Measurements from ENCODE around the gene NHSL1. TPM values are rescaled to one million over a fixed set of nuclear protein-coding genes. Genes with fewer than 3 reads are reported as not detected.

The NHSL1 gene
- total and polyA plus RNA-seq, 9 of the 15 experiments (the other 6 are each of a cell fraction or from before 2014, with no cell fraction given): 0.09 to 0.20 TPM; not detected in 7

- intact Hi-C loops (cut with micrococcal nuclease): no loop called here
- no peak overlapping the region for H3K4me3 ChIP-seq
- H3K9me3 ChIP-seq (replicated peaks; ENCODE audit: control insufficient read depth, insufficient read depth, low read depth, low read length): no peaks in the 10 kb centered on the region
- no peak for DNase-seq (ENCODE audit: extremely low read depth in 1 of 4, low spot score in 3 of 4)
- in situ Hi-C loops (cut with MboI): no loop called here
- no peaks in the 10 kb centered on the region for H3K79me2 ChIP-seq (ENCODE audit: control insufficient read depth, insufficient read depth, low read length)
- H3K4me1 ChIP-seq (replicated peaks in 1 of 2; ENCODE audit: control insufficient read depth in 2 of 2, insufficient read depth in 2 of 2, low read length in 2 of 2): peaks cover 0 to 5% of the 10 kb centered on the region in 2 experiments; a peak in 2 of 5 replicates
- no peak for FAIRE-seq
- H2AFZ ChIP-seq (ENCODE audit: low read depth, low read length): no peak overlapping the region
- no peak overlapping the region for H3K9ac ChIP-seq (ENCODE audit: insufficient read depth in 1 of 2, low read depth in 2 of 2, low read length in 2 of 2)
- POLR2A ChIA-PET: interaction anchor here (1.0 kb wide), 1 partner anchor 8 kb away, joined by 4 read pairs; no protein-coding TSS in a partner anchor
- no peaks in the 10 kb centered on the region for H4K20me1 ChIP-seq (replicated peaks; ENCODE audit: control insufficient read depth, insufficient read depth, low read length)
- CTCF ChIA-PET (ENCODE audit: low intra/inter-chr PET ratio): interaction anchor here (0.5 kb wide), 1 partner anchor 50 kb away, joined by 4 read pairs; no protein-coding TSS in a partner anchor
- H3K9me1 ChIP-seq (ENCODE audit: control insufficient read depth, insufficient read depth, low read length): no peaks in the 10 kb centered on the region
- no peak overlapping the region for H3K27ac ChIP-seq (ENCODE audit: extremely low read depth, low read depth, low read length)
- ATAC-seq: no peak
- TF ChIP-seq SIRT6 (IDR thresholded peaks at IDR 0.05; ENCODE audit: low read depth, low read length): no peak
- TF ChIP-seq GTF2F1 (IDR thresholded peaks at IDR 0.05; ENCODE audit: low read depth, low read length): no peak
- 0% methylated on average over 9 of the region's 9 CpGs for WGBS (ENCODE audit: insufficient coverage, low coverage, missing lambda C conversion rate)
- H3K36me3 ChIP-seq (ENCODE audit: control insufficient read depth, insufficient read depth, low read length): no peaks in the 10 kb centered on the region
- no peak overlapping the region for H3K4me2 ChIP-seq (ENCODE audit: insufficient read depth, low read length)
- H3K27me3 ChIP-seq (ENCODE audit: control insufficient read depth in 2 of 2, insufficient read depth in 2 of 2, low read length in 2 of 2): peaks cover 17 to 32% of the 10 kb centered on the region in 2 experiments; a peak in 4 of 5 replicates
- no TSS peak for BruUV-seq (replicated peaks)
Measured at GRCh38 chr6:138468320-138469015, 30.8 kb downstream of the NHSL1 start.

- Histone ChIP-seq H3K4me1 (replicated peaks in 1 of 2; ENCODE audit: control insufficient read depth in 2 of 2, insufficient read depth in 2 of 2, low read length in 2 of 2) (peaks cover 0 to 5% of the 10 kb centered on the region in 2 experiments; a peak in 2 of 5 replicates), H3K27ac (ENCODE audit: extremely low read depth, low read depth, low read length) (no peak overlapping the region), H3K9me1 (ENCODE audit: control insufficient read depth, insufficient read depth, low read length) (no peaks in the 10 kb centered on the region), H4K20me1 (replicated peaks; ENCODE audit: control insufficient read depth, insufficient read depth, low read length) (no peaks in the 10 kb centered on the region), H3K27me3 (ENCODE audit: control insufficient read depth in 2 of 2, insufficient read depth in 2 of 2, low read length in 2 of 2) (peaks cover 20 to 32% of the 10 kb centered on the region in 2 experiments; a peak in 4 of 5 replicates), H3K9me3 (replicated peaks; ENCODE audit: control insufficient read depth, insufficient read depth, low read depth, low read length) (no peaks in the 10 kb centered on the region), H3K79me2 (ENCODE audit: control insufficient read depth, insufficient read depth, low read length) (no peaks in the 10 kb centered on the region), H3K4me2 (ENCODE audit: insufficient read depth, low read length) (no peak overlapping the region), H3K4me3 (no peak overlapping the region), H3K36me3 (ENCODE audit: control insufficient read depth, insufficient read depth, low read length) (no peaks in the 10 kb centered on the region), H3K9ac (ENCODE audit: insufficient read depth in 1 of 2, low read depth in 2 of 2, low read length in 2 of 2) (no peak overlapping the region), H2AFZ (ENCODE audit: low read depth, low read length) (no peak overlapping the region)
- intact Hi-C loops (cut with micrococcal nuclease): no loop called here
- ATAC-seq: no peak
- in situ Hi-C loops (cut with MboI): no loop called here
- DNase-seq (ENCODE audit: extremely low read depth in 1 of 4, low spot score in 3 of 4): no peak
- POLR2A ChIA-PET: interaction anchor here (0.6 kb wide), 1 partner anchor 11 kb away, joined by 3 read pairs; no protein-coding TSS in a partner anchor
- no TSS peak for BruUV-seq (replicated peaks)
- no peak for FAIRE-seq
- CTCF ChIA-PET (ENCODE audit: low intra/inter-chr PET ratio): interaction anchor here (0.5 kb wide), 1 partner anchor 51 kb away, joined by 4 read pairs; no protein-coding TSS in a partner anchor
- TF ChIP-seq AFF1 (IDR thresholded peaks at IDR 0.05; ENCODE audit: low read depth in 1 of 2, partially characterized antibody in 2 of 2) (no peak), CC2D1A (IDR thresholded peaks at IDR 0.05) (no peak), FOXK2 (conservative IDR thresholded peaks at IDR 0.05 in 1 of 2, IDR thresholded peaks at IDR 0.05 in 1 of 2; ENCODE audit: low read depth in 2 of 2) (no peak), KAT2B (IDR thresholded peaks at IDR 0.05; ENCODE audit: low read depth, low read length) (no peak), POLR3A (IDR thresholded peaks at IDR 0.05; ENCODE audit: borderline replicate concordance, extremely low read depth, insufficient read depth, insufficient read length) (no peak), ZNF583 (CRISPR knock-in tag; IDR thresholded peaks at IDR 0.05) (no peak), NBN (IDR thresholded peaks at IDR 0.05; ENCODE audit: low read depth) (no peak), ZNF3 (CRISPR knock-in tag; IDR thresholded peaks at IDR 0.05) (no peak), SNAPC5 (CRISPR knock-in tag; IDR thresholded peaks at IDR 0.05) (no peak), CCAR2 (IDR thresholded peaks at IDR 0.05; ENCODE audit: low read depth, low read length) (no peak)
Measured at GRCh38 chr6:138467901-138468300, 31.4 kb downstream of the NHSL1 start.

Measured in K562 (cell line).